Left hindlimb (tissue), 1 donor: ENCODE data around the gene TSPAN10.

Experiments used
- DNase-seq: peaks from one replicate; pipeline ENCODE4 v3.0.0-alpha.2; 2018

Gene TSPAN10

DNA sequence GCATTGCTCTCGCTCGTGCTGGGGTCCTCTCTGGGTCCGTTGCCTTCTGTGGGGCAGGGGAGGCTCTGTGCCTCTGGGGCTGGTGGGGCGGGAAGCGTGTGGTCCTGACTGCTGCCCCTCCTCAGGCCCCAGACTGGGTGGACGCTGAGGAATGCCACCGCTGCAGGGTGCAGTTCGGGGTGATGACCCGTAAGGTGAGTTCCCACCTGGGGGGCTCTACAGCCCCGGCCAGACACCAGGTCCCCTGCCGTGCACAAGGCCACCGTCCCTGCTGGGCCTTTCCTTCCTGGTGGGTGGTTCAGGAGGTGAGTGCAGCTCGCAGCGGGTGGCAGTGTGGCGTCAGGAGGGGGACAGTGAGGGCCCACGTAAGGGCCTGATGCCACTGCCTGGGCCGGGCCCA, 53.6 kb downstream of the TSPAN10 start:
- no peak for DNase-seq

- no peak for DNase-seq
Observed at GRCh38 chr17:81691196-81691595, 54.2 kb downstream of the TSPAN10 start.

GRCh38 chr17:81691608-81692007, 54.6 kb downstream of the TSPAN10 start:
- no peak for DNase-seq

- no peak for DNase-seq
Observed at GRCh38 chr17:81693509-81694210, 56.7 kb downstream of the TSPAN10 start.

DNA sequence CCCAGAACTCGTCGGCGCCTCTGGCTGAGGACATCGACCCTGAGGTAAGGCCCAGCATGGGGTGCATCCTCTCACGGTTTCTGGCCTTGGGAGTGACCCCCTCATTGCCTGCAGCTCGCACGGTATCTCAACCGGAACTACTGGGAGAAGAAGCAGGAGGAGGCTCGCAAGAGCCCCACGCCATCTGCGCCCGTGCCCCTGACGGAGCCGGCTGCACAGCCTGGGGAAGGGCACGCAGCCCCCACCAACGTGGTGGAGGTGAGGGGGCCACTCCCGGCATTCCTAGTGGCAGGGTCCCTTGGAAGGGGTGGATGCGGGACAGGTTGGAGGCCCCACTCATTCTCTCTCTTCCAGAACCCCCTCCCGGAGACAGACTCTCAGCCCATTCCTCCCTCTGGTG, 57.8 kb downstream of the TSPAN10 start:
- DNase-seq, result no peak

DNA sequence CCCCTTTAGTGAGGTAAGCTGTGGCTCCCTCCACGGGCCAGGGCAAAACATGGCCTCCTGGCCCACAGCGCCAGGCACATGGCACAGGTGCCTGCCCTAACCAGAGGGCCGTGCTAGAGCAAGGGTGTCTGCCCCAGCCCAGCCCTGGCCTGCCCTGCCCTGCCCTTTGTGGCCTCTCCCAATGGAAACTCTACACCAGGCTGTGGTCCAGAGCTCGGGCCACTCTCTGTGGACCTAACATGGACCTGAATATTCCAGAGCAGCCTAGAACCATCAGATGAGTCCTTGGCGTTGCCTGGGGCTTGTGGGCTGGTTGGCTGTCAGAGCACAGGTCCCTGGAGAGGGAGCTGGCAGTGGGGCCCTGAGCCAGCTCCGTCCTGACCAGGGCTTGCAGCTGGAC, 58.2 kb downstream of the TSPAN10 start:
- no peak for DNase-seq

DNA sequence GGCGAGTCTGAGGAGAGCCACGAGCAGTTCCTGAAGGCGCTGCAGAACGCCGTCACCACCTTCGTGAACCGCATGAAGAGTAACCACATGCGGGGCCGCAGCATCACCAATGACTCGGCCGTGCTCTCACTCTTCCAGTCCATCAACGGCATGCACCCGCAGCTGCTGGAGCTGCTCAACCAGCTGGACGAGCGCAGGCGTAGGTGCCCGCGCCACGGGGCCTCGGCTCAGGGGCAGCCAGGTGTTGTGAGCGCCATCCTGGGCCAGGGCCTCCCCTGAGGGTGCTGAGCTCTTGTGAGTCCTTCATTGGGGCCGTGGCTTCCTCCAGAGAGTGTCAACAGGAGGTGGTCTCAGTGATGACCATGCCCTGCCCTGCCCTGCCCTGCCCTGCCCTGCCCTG, 58.8 kb downstream of the TSPAN10 start:
- DNase-seq, result no peak

DNA sequence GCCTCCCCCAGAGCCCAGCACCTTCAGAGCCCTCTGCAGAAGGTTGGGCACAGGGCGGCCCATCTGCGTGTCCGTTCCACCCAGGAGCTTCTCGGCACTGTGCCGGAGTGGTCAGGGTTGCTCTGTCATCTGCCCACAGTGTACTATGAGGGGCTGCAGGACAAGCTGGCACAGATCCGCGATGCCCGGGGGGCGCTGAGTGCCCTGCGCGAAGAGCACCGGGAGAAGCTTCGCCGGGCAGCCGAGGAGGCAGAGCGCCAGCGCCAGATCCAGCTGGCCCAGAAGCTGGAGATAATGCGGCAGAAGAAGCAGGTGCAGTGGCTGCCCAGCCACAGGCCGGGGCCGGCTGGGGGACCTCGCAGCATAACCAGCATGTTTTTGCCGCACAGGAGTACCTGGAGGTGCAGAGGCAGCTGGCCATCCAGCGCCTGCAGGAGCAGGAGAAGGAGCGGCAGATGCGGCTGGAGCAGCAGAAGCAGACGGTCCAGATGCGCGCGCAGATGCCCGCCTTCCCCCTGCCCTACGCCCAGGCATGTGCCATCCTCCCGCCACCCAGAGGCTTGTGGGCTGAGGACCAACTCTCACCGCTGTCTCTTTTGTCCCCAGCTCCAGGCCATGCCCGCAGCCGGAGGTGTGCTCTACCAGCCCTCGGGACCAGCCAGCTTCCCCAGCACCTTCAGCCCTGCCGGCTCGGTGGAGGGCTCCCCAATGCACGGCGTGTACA, 59.4 kb downstream of the TSPAN10 start:
- no peak for DNase-seq

- DNase-seq, result no peak
Observed at GRCh38 chr17:81697261-81698044, 60.5 kb downstream of the TSPAN10 start.
